OCI-LY3 (cell line): Measurements from ENCODE around the gene SARS1.

ENCODE experiments used
- H2AFZ ChIP-seq: fragments of 200-600, 300-600 bp; shearing (Covaris generic); 2 replicates; pipeline ENCODE4 v1.6.0; 2014; ENCODE audit warnings: antibody characterized with exemption, low read depth, low read length
- H3K27ac ChIP-seq: fragments of 200-600, 300-600 bp; sonication (generic); 2 replicates; pipeline ENCODE4 v1.5.1; 2014; ENCODE audit warnings: mild to moderate bottlenecking, low read length, moderate library complexity, mixed read lengths
- H3K27me3 ChIP-seq: fragments of 200-600, 300-600 bp; sonication (generic); 2 replicates; pipeline ENCODE4 v1.6.1; 2014; ENCODE audit warnings: low read depth, low read length, mixed read lengths
- H3K36me3 ChIP-seq: fragments of 200-600, 300-600 bp; sonication (generic); replicated peaks from 2 replicates; pipeline ENCODE3; 2014; ENCODE audit warnings: low read depth, low read length, mixed read lengths
- H3K4me1 ChIP-seq: fragments of 300-600, 200-600 bp; sonication (generic); 2 replicates; pipeline ENCODE4 v1.6.1; 2014; ENCODE audit warnings: low read length, mixed read lengths
- H3K4me2 ChIP-seq: fragments of 200-600, 300-600 bp; sonication (generic); 2 replicates; pipeline ENCODE4 v1.6.1; 2014; ENCODE audit warnings: low read length, mixed read lengths
- H3K4me3 ChIP-seq: fragments of 300-600, 200-600 bp; sonication (generic); 2 replicates; pipeline ENCODE4 v1.5.1; 2014; ENCODE audit warnings: antibody characterized with exemption, mild to moderate bottlenecking, low read length, moderate library complexity
- H3K79me2 ChIP-seq: fragments of 300-600, 200-600 bp; shearing (Covaris generic); 2 replicates; pipeline ENCODE4 v1.6.1; 2014; ENCODE audit warnings: mild to moderate bottlenecking, low read length, mixed read lengths
- H3K9ac ChIP-seq: fragments of 300-600, 200-600 bp; shearing (Covaris generic); 2 replicates; pipeline ENCODE4 v1.6.0; 2014; ENCODE audit warnings: mild to moderate bottlenecking, low read length, moderate library complexity
- H3K9me3 ChIP-seq: fragments of 200-600, 300-600 bp; shearing (Covaris generic); 2 replicates; pipeline ENCODE4 v1.6.1; 2014; ENCODE audit warnings: low read length, mixed read lengths; ENCODE audit not compliant: insufficient read depth
- H4K20me1 ChIP-seq: fragments of 200-600, 300-600 bp; sonication (generic); 2 replicates; pipeline ENCODE4 v1.6.1; 2016; ENCODE audit warnings: low read length, mixed read lengths; ENCODE audit not compliant: insufficient read depth
- EZH2phosphoT487 ChIP-seq: fragments of 200-600 bp; shearing (Covaris generic); IDR thresholded peaks from 2 replicates; pipeline ENCODE4 v1.6.1; 2018; ENCODE audit warnings: antibody characterized with exemption, mixed run types, low read depth
- TF ChIP-seq, protein P1 (sequence below): fragments of 200-600, 300-600 bp; sonication (generic); IDR thresholded peaks from 2 replicates; pipeline ENCODE4 v1.5.1; 2014; ENCODE audit warnings: antibody characterized with exemption, low read length, low read depth

The SARS1 gene

DNA sequence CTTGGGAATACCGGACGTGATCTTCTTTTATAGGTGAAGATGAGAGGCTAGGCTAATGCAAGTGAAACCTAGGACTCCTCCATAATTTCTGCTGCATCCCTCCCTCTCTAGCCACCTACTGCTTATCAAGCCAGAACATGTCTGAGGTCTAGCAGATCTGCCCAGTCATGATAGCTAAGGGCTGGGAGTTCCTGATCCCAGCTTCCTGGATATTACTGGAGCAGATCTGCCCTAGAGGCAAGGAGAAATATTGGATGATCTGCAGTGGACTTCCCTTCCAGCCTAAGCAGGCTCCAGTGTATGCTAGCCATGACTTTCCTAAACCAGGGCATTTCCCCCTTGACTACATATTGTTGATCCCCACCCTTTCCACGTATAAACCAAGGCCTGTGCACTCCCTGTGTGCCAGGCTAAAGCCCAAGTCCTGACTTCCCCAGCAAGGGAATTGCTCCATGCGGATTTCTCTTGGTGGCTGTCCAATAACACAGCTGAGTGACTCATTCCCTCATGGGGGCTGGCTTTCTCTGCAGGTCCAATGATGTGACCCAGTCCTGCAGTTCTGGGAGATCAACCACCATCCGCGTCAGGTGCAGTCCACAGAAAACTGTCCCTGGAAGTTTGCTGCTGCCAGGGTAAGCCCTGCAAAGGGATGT is 15.5 kb upstream of the SARS1 start:
- Histone ChIP-seq H3K79me2 (no peaks in the 10 kb centered on the region), H3K27me3 (no peaks in the 10 kb centered on the region), H3K27ac (no peak overlapping the region), H3K4me3 (no peak overlapping the region), H4K20me1 (no peaks in the 10 kb centered on the region), H3K4me1 (peaks cover 8% of the 10 kb centered on the region), H3K9me3 (no peaks in the 10 kb centered on the region), H3K9ac (no peak overlapping the region), H2AFZ (no peak overlapping the region), H3K4me2 (no peak overlapping the region), H3K36me3 (no peaks in the 10 kb centered on the region)
- TF ChIP-seq, protein P1, sequence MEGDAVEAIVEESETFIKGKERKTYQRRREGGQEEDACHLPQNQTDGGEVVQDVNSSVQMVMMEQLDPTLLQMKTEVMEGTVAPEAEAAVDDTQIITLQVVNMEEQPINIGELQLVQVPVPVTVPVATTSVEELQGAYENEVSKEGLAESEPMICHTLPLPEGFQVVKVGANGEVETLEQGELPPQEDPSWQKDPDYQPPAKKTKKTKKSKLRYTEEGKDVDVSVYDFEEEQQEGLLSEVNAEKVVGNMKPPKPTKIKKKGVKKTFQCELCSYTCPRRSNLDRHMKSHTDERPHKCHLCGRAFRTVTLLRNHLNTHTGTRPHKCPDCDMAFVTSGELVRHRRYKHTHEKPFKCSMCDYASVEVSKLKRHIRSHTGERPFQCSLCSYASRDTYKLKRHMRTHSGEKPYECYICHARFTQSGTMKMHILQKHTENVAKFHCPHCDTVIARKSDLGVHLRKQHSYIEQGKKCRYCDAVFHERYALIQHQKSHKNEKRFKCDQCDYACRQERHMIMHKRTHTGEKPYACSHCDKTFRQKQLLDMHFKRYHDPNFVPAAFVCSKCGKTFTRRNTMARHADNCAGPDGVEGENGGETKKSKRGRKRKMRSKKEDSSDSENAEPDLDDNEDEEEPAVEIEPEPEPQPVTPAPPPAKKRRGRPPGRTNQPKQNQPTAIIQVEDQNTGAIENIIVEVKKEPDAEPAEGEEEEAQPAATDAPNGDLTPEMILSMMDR, result no peak
- no peak for TF ChIP-seq EZH2phosphoT487

DNA sequence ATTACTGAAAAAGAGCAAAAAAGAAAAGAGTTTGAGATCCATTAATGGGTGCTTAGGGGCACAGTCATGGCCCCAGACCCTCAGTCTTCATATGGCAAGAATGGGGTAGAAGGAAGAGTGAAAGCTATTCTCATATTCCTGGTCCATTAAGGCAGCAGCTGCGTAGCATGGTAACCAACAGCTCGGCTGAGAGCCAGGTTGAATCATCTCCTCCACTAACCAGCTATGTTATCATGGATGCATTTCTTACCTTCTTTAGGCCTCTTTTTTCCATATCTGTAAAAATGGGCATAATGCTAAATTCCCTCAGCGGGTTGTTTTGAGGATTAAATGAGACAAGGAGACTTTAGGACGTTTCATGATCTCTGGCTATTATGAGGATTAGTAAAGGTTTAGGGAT is 15.0 kb upstream of the SARS1 start:
- H3K4me2 ChIP-seq, result no peak overlapping the region
- no peak overlapping the region for H2AFZ ChIP-seq
- no peak overlapping the region for H3K27ac ChIP-seq

DNA sequence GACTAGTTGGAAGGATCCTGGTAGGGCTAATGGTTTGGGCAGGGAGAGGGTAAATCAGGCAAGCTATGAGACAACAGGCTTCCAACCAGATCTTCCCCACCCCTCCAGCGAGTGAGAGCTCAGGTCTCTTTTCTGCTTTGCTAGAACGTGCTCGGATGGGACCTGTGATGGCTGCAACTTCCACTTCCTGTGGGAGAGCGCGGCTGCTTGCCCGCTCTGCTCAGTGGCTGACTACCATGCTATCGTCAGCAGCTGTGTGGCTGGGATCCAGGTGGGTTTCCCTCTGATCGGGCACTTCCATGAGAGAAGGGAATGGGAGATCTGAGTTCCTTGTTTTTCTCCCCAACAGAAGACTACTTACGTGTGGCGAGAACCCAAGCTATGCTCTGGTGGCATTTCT is 14.0 kb upstream of the SARS1 start:
- no peaks in the 10 kb centered on the region for H3K79me2 ChIP-seq
- H4K20me1 ChIP-seq, result no peaks in the 10 kb centered on the region
- H3K9ac ChIP-seq, result no peak overlapping the region
- H2AFZ ChIP-seq, result no peak overlapping the region
- no peaks in the 10 kb centered on the region for H3K27me3 ChIP-seq
- peaks cover 4% of the 10 kb centered on the region; the same call in 1 of the 2 replicates for H3K4me1 ChIP-seq
- H3K9me3 ChIP-seq, result no peaks in the 10 kb centered on the region
- no peak overlapping the region for H3K27ac ChIP-seq
- TF ChIP-seq EZH2phosphoT487, result no peak
- TF ChIP-seq, protein P1, result no peak
- no peak overlapping the region for H3K4me2 ChIP-seq
- H3K4me3 ChIP-seq, result no peak overlapping the region
- H3K36me3 ChIP-seq, result no peaks in the 10 kb centered on the region

More for the DNA sequence above, 15.0 kb upstream of the SARS1 start:
- no peak for TF ChIP-seq EZH2phosphoT487
- TF ChIP-seq, protein P1, result no peak
- no peaks in the 10 kb centered on the region for H4K20me1 ChIP-seq
- no peaks in the 10 kb centered on the region for H3K79me2 ChIP-seq
- H3K4me1 ChIP-seq, result peaks cover 5% of the 10 kb centered on the region
- no peaks in the 10 kb centered on the region for H3K27me3 ChIP-seq
- no peaks in the 10 kb centered on the region for H3K9me3 ChIP-seq
- no peak overlapping the region for H3K9ac ChIP-seq
- H3K4me3 ChIP-seq, result no peak overlapping the region
- H3K36me3 ChIP-seq, result no peaks in the 10 kb centered on the region

DNA sequence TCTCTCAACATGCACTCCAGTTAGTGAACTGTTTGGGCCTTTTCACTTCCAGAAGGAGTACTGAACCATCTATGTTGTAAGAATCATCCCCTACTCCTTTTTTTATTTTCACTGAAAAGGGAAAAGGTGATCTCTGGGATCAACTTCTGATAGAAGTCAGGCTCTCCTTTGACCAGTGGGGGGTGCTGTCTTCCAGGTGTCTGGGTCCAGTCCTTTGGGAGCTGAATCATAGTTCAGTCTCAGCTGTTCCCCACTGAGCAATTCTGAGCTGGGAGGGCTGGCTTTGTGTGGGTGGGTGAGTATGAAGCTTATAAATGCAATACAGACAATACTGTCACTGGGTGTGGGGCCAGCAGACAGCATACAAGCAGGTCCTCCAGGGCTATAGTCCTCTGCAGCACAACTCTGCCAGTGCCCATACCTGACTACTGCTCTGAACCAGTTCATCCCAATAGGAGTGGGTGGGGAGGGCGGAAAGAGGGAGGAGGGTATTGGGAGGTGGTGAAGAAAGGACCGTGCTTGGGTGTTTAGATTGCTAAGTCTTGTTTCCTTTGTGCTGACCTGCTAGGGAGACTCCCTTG is 12.5 kb upstream of the SARS1 start:
- H3K4me1 ChIP-seq, result peaks cover 4% of the 10 kb centered on the region; the same call in 1 of the 2 replicates
- H2AFZ ChIP-seq, result no peak overlapping the region
- no peak overlapping the region for H3K27ac ChIP-seq
- no peaks in the 10 kb centered on the region for H3K36me3 ChIP-seq
- TF ChIP-seq EZH2phosphoT487, result no peak
- TF ChIP-seq, protein P1, result peak; percentile 56
- H4K20me1 ChIP-seq, result no peaks in the 10 kb centered on the region
- H3K27me3 ChIP-seq, result no peaks in the 10 kb centered on the region
- no peaks in the 10 kb centered on the region for H3K9me3 ChIP-seq
- no peak overlapping the region for H3K4me2 ChIP-seq
- no peaks in the 10 kb centered on the region for H3K79me2 ChIP-seq
- H3K9ac ChIP-seq, result no peak overlapping the region
- no peak overlapping the region for H3K4me3 ChIP-seq
